ENCODE data around the gene ARHGAP20. TPM values are rescaled to one million over a fixed set of nuclear protein-coding genes. Genes with fewer than 3 reads are reported as not detected.

The ARHGAP20 gene
- total RNA-seq, 6 experiments from 2014 or later, result 0.52 to 1.2 (median 0.92) TPM

DNA sequence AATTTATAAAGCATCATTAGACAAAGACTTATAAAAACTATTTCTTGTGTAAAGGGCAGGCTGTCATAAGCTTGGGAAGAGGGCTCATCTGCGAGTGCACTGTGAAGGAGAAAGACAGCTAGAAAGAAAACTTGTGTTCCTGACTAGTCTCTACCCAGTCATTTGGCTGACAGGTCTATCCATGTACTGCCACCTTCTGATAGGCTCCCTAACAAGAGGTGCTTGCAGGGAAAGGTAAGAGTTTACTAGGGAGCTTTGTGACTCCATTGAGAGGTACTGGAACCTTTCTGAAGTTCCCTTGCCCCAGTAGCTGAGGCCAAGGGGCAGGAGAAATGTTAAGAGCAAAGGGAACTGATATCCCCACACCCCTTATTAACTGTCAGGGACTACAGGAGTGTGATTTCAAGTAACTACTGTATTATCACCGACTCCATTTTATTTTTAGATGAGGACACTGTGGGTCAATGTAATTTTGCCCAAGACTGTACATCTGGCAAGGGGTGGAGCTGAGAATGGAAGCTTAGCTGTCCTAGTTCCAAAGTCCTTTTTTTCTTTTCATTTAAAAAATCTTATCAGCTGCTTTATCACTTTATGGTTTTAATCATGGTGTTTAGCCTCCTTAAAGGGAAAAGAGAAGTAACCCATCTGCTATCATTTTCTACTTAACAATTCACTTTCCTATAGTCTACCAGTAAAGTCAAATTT is 129.4 kb downstream of the ARHGAP20 start:
- no peak overlapping the region for H3K4me3 Mint-ChIP-seq
- no peak for TF ChIP-seq CTCF (IDR thresholded peaks at IDR 0.05)
- no peaks in the 10 kb centered on the region for H3K36me3 Mint-ChIP-seq (ENCODE audit: low read depth)
- H3K27ac Mint-ChIP-seq, result no peak overlapping the region
- H3K27me3 Mint-ChIP-seq (ENCODE audit: insufficient read depth), result no peaks in the 10 kb centered on the region; the same call in 1 of the 2 replicates
- no peaks in the 10 kb centered on the region for H3K9me3 Mint-ChIP-seq
- DNase-seq, result no peak
- H3K4me1 Mint-ChIP-seq (ENCODE audit: low read depth), result no peaks in the 10 kb centered on the region

DNA sequence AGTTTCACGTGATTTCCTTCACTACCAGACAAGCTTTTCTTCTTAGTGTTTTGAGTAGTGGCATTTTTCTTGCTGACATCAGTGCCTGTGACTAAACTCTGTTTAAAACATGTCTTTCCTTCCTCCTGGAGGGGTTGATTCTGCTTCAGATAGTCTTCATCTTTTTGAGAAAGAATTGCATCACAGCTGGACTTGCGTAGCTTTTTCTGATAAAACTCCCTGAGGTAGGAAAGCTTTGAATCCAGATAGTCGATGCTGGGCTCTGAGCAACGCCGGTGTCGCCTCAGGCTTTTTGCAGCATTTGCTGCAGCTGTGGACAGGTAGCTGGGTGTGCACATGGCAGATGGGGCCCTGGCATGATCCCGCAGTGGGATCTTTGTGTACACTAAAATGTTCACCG is 131.7 kb downstream of the ARHGAP20 start:
- Mint-ChIP-seq H3K4me3 (no peak overlapping the region), H3K27me3 (ENCODE audit: insufficient read depth) (no peaks in the 10 kb centered on the region; the same call in 1 of the 2 replicates), H3K9me3 (no peaks in the 10 kb centered on the region), H3K36me3 (ENCODE audit: low read depth) (no peaks in the 10 kb centered on the region), H3K27ac (no peak overlapping the region), H3K4me1 (ENCODE audit: low read depth) (no peaks in the 10 kb centered on the region)
- TF ChIP-seq CTCF (IDR thresholded peaks at IDR 0.05), result no peak
- no peak for DNase-seq

DNA sequence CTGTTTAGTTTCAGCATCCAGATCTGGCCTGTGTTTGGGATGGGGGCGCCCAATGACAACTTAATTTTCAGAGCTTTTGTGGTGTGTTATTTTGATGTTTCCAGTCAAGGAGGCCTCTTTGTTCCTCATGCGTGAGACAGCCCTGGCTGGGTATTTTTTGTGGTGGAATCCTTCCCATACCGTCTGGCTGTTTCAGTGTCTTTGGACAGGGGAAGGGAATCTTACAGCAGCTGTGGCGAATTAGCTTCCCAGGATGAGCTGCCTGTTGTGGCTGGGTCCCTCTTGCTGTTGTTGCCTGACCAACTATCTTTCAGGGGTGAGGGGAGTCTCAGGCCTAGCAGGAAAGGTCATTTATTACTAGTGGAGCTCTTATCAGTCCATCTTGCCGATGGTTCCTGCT is 138.8 kb downstream of the ARHGAP20 start:
- H3K27ac Mint-ChIP-seq, result no peak overlapping the region
- TF ChIP-seq CTCF (IDR thresholded peaks at IDR 0.05), result no peak
- no peaks in the 10 kb centered on the region for H3K27me3 Mint-ChIP-seq (ENCODE audit: insufficient read depth)
- no peaks in the 10 kb centered on the region for H3K9me3 Mint-ChIP-seq
- DNase-seq, result no peak
- H3K4me3 Mint-ChIP-seq, result no peak overlapping the region
- H3K4me1 Mint-ChIP-seq (ENCODE audit: low read depth), result no peaks in the 10 kb centered on the region
- H3K36me3 Mint-ChIP-seq (ENCODE audit: low read depth), result no peaks in the 10 kb centered on the region

DNA sequence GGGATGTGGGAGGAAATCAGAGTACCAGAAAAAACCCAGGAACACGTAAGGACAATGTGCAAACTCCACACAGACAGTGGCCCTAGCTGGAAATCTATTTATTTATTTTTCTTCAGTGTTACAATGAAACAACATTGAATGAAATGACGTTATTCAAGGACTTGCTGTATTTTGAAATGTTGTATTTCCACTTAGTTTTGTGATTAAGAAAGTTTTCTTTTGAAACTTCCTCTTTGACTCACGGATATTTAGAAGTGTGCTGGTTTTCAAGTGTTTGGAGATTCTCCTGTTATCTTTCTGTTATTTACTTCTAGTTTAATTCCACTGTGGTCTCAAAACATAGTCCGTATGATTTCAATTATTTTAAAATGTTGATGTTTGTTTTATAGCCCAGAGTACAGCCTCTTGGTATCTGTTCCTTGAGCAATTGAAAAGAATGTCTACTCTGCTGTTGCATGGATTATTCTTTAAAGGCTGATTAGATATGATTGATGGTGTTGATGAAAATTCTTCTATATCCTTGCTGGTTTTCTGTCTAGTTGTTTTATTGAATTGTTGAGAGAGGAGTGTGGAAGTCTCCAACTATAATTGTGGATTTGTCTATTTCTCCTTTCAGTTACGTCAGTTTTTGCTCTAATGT is 141.0 kb downstream of the ARHGAP20 start:
- no peaks in the 10 kb centered on the region for H3K9me3 Mint-ChIP-seq
- H3K27me3 Mint-ChIP-seq (ENCODE audit: insufficient read depth), result no peaks in the 10 kb centered on the region
- no peak for TF ChIP-seq CTCF (IDR thresholded peaks at IDR 0.05)
- H3K4me3 Mint-ChIP-seq, result no peak overlapping the region
- H3K27ac Mint-ChIP-seq, result no peak overlapping the region
- H3K4me1 Mint-ChIP-seq (ENCODE audit: low read depth), result no peaks in the 10 kb centered on the region
- no peaks in the 10 kb centered on the region for H3K36me3 Mint-ChIP-seq (ENCODE audit: low read depth)
- DNase-seq, result no peak

DNA sequence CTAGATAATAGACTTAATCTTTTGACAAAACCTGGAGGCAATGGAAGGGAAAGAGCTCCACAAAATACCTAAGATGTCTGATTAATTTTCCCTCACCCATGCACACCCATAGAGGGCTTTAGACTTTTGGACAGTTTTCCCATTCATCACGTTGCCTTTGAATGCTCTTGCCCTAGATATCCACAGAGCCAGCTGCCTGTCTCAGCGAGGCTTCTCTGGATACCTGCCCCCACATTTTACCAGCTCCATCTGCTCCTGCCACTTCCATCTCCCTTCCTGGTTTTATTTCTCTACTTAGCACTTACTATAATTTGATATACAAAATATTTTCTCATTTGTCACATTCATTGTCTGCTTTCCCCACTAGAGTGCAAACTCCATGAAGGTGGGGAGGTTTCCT is 145.7 kb downstream of the ARHGAP20 start:
- Mint-ChIP-seq H3K9me3 (no peaks in the 10 kb centered on the region), H3K36me3 (ENCODE audit: low read depth) (no peaks in the 10 kb centered on the region), H3K27ac (no peak overlapping the region), H3K4me1 (ENCODE audit: low read depth) (peaks cover 6% of the 10 kb centered on the region; the same call in 1 of the 2 replicates), H3K27me3 (ENCODE audit: insufficient read depth) (no peaks in the 10 kb centered on the region), H3K4me3 (no peak overlapping the region)
- no peak for DNase-seq
- TF ChIP-seq CTCF (IDR thresholded peaks at IDR 0.05), result no peak
